ENCODE data around the gene DIPK1B.

The DIPK1B gene

DNA sequence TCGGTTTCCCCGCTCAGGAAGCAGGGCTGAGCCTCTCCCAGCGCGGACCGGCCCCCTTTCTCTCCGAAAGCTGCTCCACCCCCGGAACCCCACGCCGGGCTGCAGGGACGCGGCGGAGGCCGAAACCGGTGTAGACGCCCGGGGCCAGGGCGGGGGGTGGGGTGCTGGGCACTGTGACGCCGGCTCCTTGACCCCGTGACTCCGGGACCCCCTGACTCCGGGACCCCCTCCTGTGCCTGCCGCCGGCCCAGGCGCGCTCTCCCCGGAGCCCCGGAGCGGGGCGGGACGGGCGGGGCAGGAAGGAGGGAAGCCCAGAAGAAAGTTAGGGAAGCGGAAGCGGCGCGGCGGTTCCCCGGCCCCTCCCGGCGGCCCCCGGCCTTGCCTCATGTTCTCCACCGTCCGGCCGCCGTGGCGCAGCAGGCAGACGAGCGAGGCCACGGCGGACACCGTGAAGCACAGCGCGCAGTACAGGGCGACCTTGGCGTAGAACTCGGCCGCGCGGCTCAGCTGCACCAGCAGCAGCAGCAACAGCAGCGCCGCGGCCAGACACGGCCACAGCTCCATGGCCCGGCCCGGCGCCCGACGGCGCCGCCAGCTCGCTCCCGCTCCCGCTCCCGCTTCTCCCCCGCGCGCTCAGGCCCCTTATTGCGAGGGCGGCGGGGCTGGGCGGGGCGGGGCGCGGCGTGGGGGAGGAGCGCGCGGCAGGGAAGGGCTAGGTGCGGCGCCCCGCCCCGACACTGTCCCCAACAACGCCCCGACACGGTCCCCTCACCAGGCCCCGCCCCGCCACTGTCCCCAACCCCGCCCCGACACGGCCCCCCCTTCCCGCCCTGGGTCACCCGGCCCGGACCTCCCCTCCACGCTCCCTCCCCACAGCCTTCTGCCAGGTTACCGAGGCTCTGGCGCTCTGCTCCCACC, 25.3 kb upstream of the DIPK1B start, which contains the start of gene AGPAT2:
Gene AGPAT2, minus strand, starts transcription at position 664 of the 918 bp plus-strand sequence. Its CDS starts 100 bp downstream, at position 564.
- Histone ChIP-seq H3K27me3 (ENCODE audit: control insufficient read depth in 1 of 2, insufficient read depth in 2 of 2, low read length in 2 of 2) (no peaks in the 10 kb centered on the region), H3K36me3 (ENCODE audit: control insufficient read depth in 1 of 2, insufficient read depth in 2 of 2, low read length in 2 of 2) (no peaks in the 10 kb centered on the region), H3K4me3 (ENCODE audit: low read depth in 1 of 2, low read length in 2 of 2) (peak within 1 kb of the TSS; percentile 77 to 81), H3K27ac (ENCODE audit: low read depth, low read length) (peak within 1 kb of the TSS; percentile 91), H3K9me3 (ENCODE audit: control insufficient read depth in 1 of 2, low read length in 2 of 2) (no peaks in the 10 kb centered on the region), H3K9ac (ENCODE audit: low read depth in 1 of 2, low read length in 2 of 2) (peak within 1 kb of the TSS; percentile 81 to 90), H3K4me1 (ENCODE audit: control insufficient read depth in 1 of 2, insufficient read depth in 2 of 2, low read length in 2 of 2) (peaks cover 23 to 38% of the 10 kb centered on the region in 2 donors)

DNA sequence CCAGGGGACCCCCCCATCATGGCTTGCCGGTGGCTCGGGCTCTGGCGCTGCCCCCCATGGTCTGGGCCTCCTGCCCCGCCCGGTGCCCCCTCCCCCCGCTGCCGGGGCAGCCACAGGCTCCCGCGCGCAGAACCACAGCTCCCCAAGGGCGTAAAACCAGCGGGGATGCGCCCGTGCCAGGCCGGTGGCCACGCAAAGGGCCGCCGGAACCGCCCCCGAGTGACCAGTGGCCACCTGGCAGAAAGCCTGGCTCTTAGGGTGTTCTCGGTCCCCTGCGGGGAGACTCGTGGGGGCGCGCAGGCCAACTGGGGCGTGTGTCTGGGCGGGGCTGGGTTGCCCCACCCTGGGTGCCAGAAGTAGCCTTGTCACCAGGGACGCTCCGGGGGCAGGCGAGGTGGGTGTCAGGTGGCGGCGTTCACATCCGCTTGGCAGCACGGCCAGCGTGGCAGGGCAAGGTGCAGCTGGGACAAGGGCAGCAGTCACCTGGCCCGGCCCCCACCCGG, 24.6 kb upstream of the DIPK1B start:
- H3K27me3 ChIP-seq (ENCODE audit: control insufficient read depth in 1 of 2, insufficient read depth in 2 of 2, low read length in 2 of 2) = no peaks in the 10 kb centered on the region
- no peak overlapping the region for H3K9ac ChIP-seq (ENCODE audit: low read depth in 1 of 2, low read length in 2 of 2)
- H3K9me3 ChIP-seq (ENCODE audit: control insufficient read depth in 1 of 2, low read length in 2 of 2) = no peaks in the 10 kb centered on the region
- peak overlapping the region in 1 of 2 donors; percentile 36 for H3K4me3 ChIP-seq (ENCODE audit: low read depth in 1 of 2, low read length in 2 of 2)
- no peaks in the 10 kb centered on the region for H3K36me3 ChIP-seq (ENCODE audit: control insufficient read depth in 1 of 2, insufficient read depth in 2 of 2, low read length in 2 of 2)
- H3K4me1 ChIP-seq (ENCODE audit: control insufficient read depth in 1 of 2, insufficient read depth in 2 of 2, low read length in 2 of 2) = peaks cover 27 to 45% of the 10 kb centered on the region in 2 donors
- H3K27ac ChIP-seq (ENCODE audit: low read depth, low read length) = peak overlapping the region; percentile 84

- H3K36me3 ChIP-seq (ENCODE audit: control insufficient read depth in 1 of 2, insufficient read depth in 2 of 2, low read length in 2 of 2) = no peaks in the 10 kb centered on the region
- H3K9me3 ChIP-seq (ENCODE audit: control insufficient read depth in 1 of 2, low read length in 2 of 2) = no peaks in the 10 kb centered on the region
- peaks cover 34 to 52% of the 10 kb centered on the region in 2 donors for H3K4me1 ChIP-seq (ENCODE audit: control insufficient read depth in 1 of 2, insufficient read depth in 2 of 2, low read length in 2 of 2)
- no peaks in the 10 kb centered on the region for H3K27me3 ChIP-seq (ENCODE audit: control insufficient read depth in 1 of 2, insufficient read depth in 2 of 2, low read length in 2 of 2)
- H3K9ac ChIP-seq (ENCODE audit: low read depth in 1 of 2, low read length in 2 of 2) = peak overlapping the region in 1 of 2 donors; percentile 26
- peak overlapping the region; percentile 84 for H3K27ac ChIP-seq (ENCODE audit: low read depth, low read length)
- peak overlapping the region in 1 of 2 donors; percentile 36 for H3K4me3 ChIP-seq (ENCODE audit: low read depth in 1 of 2, low read length in 2 of 2)
Measured at GRCh38 chr9:136688274-136689107, 23.9 kb upstream of the DIPK1B start.

DNA sequence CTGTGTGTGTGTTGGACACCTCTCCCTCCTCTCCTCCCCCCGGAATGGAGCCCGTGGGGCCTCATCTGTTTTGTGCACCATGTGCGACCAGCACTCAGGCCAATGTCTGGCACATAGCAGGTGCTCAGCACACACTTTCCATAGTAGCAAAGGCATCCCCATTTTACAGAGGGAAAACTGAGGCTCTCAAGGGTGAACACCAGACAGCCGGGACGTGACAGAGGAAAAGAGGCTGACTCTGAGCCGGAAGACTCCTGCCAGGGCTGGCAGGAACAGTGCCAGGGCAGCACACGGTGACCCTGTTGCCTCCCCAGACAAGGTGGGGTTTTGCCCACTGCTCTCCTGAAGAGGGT, 23.3 kb upstream of the DIPK1B start:
- H3K27ac ChIP-seq (ENCODE audit: low read depth, low read length) = no peak overlapping the region
- H3K36me3 ChIP-seq (ENCODE audit: control insufficient read depth in 1 of 2, insufficient read depth in 2 of 2, low read length in 2 of 2) = no peaks in the 10 kb centered on the region
- peak overlapping the region in 1 of 2 donors; percentile 26 for H3K9ac ChIP-seq (ENCODE audit: low read depth in 1 of 2, low read length in 2 of 2)
- no peaks in the 10 kb centered on the region for H3K9me3 ChIP-seq (ENCODE audit: control insufficient read depth in 1 of 2, low read length in 2 of 2)
- H3K4me3 ChIP-seq (ENCODE audit: low read depth in 1 of 2, low read length in 2 of 2) = no peak overlapping the region
- peaks cover 34 to 54% of the 10 kb centered on the region in 2 donors for H3K4me1 ChIP-seq (ENCODE audit: control insufficient read depth in 1 of 2, insufficient read depth in 2 of 2, low read length in 2 of 2)
- no peaks in the 10 kb centered on the region for H3K27me3 ChIP-seq (ENCODE audit: control insufficient read depth in 1 of 2, insufficient read depth in 2 of 2, low read length in 2 of 2)

DNA sequence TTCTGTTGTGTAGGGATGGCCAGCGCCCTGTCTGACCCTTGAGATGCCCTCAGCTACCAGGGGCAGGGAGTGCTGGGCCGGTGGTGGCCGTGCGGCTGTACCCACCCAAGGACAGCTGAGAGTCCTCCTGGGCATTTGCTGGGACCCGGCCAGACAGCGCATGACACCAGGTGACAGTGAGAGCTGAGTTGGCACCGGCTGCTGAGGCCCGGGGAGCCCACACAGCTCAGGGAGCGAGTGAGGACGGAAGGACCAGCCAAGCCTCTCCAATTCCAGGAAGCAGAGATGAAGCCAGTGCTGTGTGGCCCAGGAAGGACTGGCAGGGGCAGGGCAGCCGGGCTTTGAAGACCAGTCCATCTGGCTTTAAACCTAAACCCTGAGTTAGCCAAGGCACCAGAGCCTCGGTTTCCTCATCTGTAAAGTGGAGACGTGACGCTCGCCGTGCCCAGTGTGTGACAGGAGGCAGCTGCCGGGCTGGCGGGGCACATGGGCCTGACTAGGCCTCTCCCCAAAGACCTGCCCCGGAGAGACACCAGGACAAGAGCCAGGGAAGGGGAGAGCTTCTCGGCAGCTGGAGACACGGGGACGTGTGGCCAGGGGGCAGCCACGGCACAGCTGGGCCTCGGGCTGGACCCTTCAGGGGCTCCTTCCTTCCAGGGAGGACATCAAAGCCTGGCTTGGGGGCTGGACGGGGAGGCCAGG, 22.1 kb upstream of the DIPK1B start:
- peak overlapping the region in 1 of 2 donors; percentile 1 for H3K9ac ChIP-seq (ENCODE audit: low read depth in 1 of 2, low read length in 2 of 2)
- no peaks in the 10 kb centered on the region for H3K36me3 ChIP-seq (ENCODE audit: control insufficient read depth in 1 of 2, insufficient read depth in 2 of 2, low read length in 2 of 2)
- no peaks in the 10 kb centered on the region for H3K9me3 ChIP-seq (ENCODE audit: control insufficient read depth in 1 of 2, low read length in 2 of 2)
- H3K27ac ChIP-seq (ENCODE audit: low read depth, low read length) = no peak overlapping the region
- H3K27me3 ChIP-seq (ENCODE audit: control insufficient read depth in 1 of 2, insufficient read depth in 2 of 2, low read length in 2 of 2) = no peaks in the 10 kb centered on the region
- H3K4me3 ChIP-seq (ENCODE audit: low read depth in 1 of 2, low read length in 2 of 2) = no peak overlapping the region
- H3K4me1 ChIP-seq (ENCODE audit: control insufficient read depth in 1 of 2, insufficient read depth in 2 of 2, low read length in 2 of 2) = peaks cover 38 to 53% of the 10 kb centered on the region in 2 donors

DNA sequence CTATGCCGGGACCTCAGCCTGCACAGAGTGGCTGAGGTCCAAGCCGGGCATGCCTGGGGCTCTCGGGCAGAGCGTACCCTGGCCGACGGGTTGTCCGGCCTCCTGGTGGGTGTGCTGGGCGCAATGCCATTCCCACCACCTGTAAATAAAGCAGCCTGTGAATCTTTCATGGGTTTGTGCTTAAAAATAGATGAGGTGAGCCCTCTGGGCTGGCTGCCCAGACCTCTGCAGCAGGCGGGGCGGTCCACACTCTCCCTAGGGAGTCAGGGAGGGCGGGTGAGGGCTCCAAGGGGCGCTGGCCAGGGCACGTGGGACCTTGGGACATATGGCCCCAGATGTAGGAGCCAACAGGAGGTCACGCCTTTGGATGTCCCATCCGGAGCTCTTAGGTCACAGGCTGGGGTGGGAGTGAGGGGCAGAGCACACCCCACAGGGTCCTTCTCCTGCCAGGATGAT, 21.5 kb upstream of the DIPK1B start:
- peaks cover 42 to 53% of the 10 kb centered on the region in 2 donors for H3K4me1 ChIP-seq (ENCODE audit: control insufficient read depth in 1 of 2, insufficient read depth in 2 of 2, low read length in 2 of 2)
- no peaks in the 10 kb centered on the region for H3K27me3 ChIP-seq (ENCODE audit: control insufficient read depth in 1 of 2, insufficient read depth in 2 of 2, low read length in 2 of 2)
- no peaks in the 10 kb centered on the region for H3K36me3 ChIP-seq (ENCODE audit: control insufficient read depth in 1 of 2, insufficient read depth in 2 of 2, low read length in 2 of 2)
- no peak overlapping the region for H3K27ac ChIP-seq (ENCODE audit: low read depth, low read length)
- H3K4me3 ChIP-seq (ENCODE audit: low read depth in 1 of 2, low read length in 2 of 2) = no peak overlapping the region
- peak overlapping the region in 1 of 2 donors; percentile 1 for H3K9ac ChIP-seq (ENCODE audit: low read depth in 1 of 2, low read length in 2 of 2)
- H3K9me3 ChIP-seq (ENCODE audit: control insufficient read depth in 1 of 2, low read length in 2 of 2) = no peaks in the 10 kb centered on the region

- Histone ChIP-seq H3K27me3 (ENCODE audit: control insufficient read depth in 1 of 2, insufficient read depth in 2 of 2, low read length in 2 of 2) (no peaks in the 10 kb centered on the region), H3K9ac (ENCODE audit: low read depth in 1 of 2, low read length in 2 of 2) (no peak overlapping the region), H3K4me3 (ENCODE audit: low read depth in 1 of 2, low read length in 2 of 2) (no peak overlapping the region), H3K4me1 (ENCODE audit: control insufficient read depth in 1 of 2, insufficient read depth in 2 of 2, low read length in 2 of 2) (peaks cover 45 to 54% of the 10 kb centered on the region in 2 donors), H3K36me3 (ENCODE audit: control insufficient read depth in 1 of 2, insufficient read depth in 2 of 2, low read length in 2 of 2) (no peaks in the 10 kb centered on the region), H3K27ac (ENCODE audit: low read depth, low read length) (no peak overlapping the region), H3K9me3 (ENCODE audit: control insufficient read depth in 1 of 2, low read length in 2 of 2) (no peaks in the 10 kb centered on the region)
Measured at GRCh38 chr9:136691316-136692184, 20.8 kb upstream of the DIPK1B start.

DNA sequence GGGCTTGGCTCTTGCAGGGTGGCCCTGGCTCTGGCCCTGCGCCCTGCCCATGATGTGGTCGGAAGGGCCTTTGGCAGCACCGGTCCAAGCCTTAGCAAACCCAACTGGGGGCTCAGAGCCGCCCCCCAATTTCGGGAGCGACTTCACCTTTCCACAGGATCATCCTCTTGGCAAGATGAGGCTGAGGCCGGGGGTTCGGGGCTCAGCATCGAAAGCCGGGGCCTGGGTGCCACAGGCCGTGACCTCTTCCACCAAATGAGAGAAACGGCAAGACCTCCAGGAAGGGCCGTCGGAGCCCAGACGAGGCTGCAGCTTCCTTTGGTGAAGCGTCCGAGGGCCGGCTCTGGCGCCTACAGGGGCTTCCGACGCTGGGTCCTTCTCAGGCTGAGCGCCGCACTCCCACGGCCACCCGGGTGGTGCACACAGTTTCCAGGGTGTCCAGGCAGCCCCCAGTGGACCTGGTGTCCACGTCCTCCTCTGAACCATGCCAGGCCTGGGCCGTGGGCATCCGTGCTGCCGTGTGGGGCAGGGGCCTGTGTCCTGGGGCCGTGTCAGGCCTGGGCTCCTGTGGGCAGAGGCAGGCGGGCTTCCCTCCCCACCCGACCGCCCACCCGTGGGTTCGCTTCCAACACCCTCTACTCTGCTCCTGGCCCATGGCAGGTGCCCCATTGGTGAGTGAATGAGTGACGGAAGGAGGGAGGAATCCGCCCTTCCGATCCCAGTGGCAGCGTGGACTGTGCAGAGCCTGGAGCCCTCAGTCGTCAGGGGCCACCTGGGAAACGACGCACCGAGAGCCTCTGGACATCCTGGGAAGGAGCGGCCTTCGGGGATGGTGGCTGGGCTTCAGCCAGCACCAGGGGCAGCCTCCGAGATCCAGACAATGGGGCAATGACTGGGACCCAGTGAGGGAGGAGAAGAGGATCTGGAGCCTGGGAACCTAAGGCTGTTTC, 19.9 kb upstream of the DIPK1B start:
- Histone ChIP-seq H3K4me1 (ENCODE audit: control insufficient read depth in 1 of 2, insufficient read depth in 2 of 2, low read length in 2 of 2) (peaks cover 50 to 58% of the 10 kb centered on the region in 2 donors), H3K4me3 (ENCODE audit: low read depth in 1 of 2, low read length in 2 of 2) (peak overlapping the region; percentile 33 to 40), H3K27me3 (ENCODE audit: control insufficient read depth in 1 of 2, insufficient read depth in 2 of 2, low read length in 2 of 2) (no peaks in the 10 kb centered on the region), H3K36me3 (ENCODE audit: control insufficient read depth in 1 of 2, insufficient read depth in 2 of 2, low read length in 2 of 2) (no peaks in the 10 kb centered on the region), H3K9me3 (ENCODE audit: control insufficient read depth in 1 of 2, low read length in 2 of 2) (no peaks in the 10 kb centered on the region), H3K9ac (ENCODE audit: low read depth in 1 of 2, low read length in 2 of 2) (peak overlapping the region; percentile 57 to 63), H3K27ac (ENCODE audit: low read depth, low read length) (peak overlapping the region; percentile 65)
